ENCODE data around the gene FCHSD1. TPM values are rescaled to one million over a fixed set of nuclear protein-coding genes. Genes with fewer than 3 reads are reported as not detected.

Gene FCHSD1
- polyA plus RNA-seq, 1 donor: 21.4 TPM

DNA sequence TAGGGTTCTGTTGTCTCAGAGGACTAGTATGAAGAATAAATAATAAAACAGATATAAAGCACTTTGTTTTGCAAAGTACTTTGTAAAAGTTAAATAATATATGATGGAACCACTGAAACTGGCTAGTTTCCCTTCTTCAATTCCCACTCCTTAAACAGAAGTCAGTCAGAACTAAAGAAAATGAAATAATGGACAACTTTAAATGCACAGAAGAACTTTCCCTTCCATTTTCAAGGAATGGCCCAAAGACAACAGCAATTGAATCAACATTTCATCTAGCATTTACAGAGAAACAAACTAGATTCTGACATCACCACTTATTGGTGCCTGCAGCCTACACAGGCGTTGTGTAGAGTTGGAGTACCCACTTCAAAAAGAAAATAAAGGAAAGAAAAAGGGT, 48.6 kb downstream of the FCHSD1 start:
- peaks cover 9% of the 10 kb centered on the region for H3K4me1 ChIP-seq (ENCODE audit: control insufficient read depth, insufficient read depth, low read length)
- no peaks in the 10 kb centered on the region for H3K36me3 ChIP-seq (ENCODE audit: control insufficient read depth, insufficient read depth, low read length)
- DNase-seq: no peak
- H3K4me3 ChIP-seq (ENCODE audit: low read length): no peak overlapping the region
- no peak overlapping the region for H3K27ac ChIP-seq (ENCODE audit: low read length)
- H3K9me3 ChIP-seq (ENCODE audit: control insufficient read depth, low read depth, low read length): no peaks in the 10 kb centered on the region
- whole genome bisulfite sequencing (ENCODE audit: insufficient coverage, low lambda C conversion rate): 71% methylated on average over 1 of the region's 1 CpG
- no peaks in the 10 kb centered on the region for H3K27me3 ChIP-seq (ENCODE audit: control insufficient read depth, insufficient read depth, low read length)

DNA sequence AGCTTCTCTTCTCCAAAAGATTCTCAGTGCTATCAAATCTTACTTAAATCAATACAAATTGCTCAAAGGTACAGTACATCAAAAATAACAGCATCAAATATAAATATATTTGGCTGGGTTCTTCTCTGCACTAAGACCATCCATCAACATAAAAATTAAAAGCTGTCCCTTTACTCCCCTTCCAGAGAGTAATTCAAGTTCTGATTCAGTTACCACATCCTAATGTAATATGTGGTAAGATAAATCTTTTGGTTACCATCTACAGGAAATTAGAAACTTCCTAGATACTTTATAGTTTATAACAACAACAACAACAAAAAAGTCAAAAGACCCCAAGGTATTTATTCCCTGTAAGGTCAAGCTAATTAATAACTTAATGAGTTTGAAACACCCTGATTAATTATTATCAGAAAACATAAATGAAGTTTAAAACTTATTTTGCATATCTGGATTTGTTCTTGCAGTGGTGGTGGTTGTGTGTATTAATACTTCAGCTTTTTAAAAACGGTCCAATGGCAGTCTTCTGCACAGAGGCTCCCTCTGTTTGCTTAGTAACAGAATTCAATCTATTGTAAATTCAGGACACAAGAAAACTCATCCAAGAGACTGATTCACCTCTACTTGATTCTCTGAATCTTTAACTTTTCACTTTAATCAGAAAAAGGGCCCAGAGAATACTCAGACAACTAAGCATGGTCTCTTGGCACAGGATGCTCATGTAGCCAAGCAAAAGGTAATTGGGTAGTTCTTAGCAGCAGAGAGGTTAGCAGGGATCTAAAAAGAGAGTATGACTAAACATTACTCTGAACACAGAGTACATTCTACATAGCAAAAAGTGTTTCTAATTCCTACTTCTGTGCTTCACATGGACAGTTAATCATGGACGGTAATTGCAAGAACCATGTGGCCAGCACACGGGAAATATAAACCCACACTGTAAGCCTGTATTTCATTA, 52.5 kb downstream of the FCHSD1 start:
- no CpG with 5 or more reads among the region's 3 CpGs for WGBS (ENCODE audit: insufficient coverage, low lambda C conversion rate)
- no peak for DNase-seq
- Histone ChIP-seq H3K4me1 (ENCODE audit: control insufficient read depth, insufficient read depth, low read length) (peaks cover under 1% of the 10 kb centered on the region), H3K9me3 (ENCODE audit: control insufficient read depth, low read depth, low read length) (no peaks in the 10 kb centered on the region), H3K27me3 (ENCODE audit: control insufficient read depth, insufficient read depth, low read length) (no peaks in the 10 kb centered on the region), H3K27ac (ENCODE audit: low read length) (no peak overlapping the region), H3K4me3 (ENCODE audit: low read length) (no peak overlapping the region), H3K36me3 (ENCODE audit: control insufficient read depth, insufficient read depth, low read length) (peaks cover 4% of the 10 kb centered on the region)

DNA sequence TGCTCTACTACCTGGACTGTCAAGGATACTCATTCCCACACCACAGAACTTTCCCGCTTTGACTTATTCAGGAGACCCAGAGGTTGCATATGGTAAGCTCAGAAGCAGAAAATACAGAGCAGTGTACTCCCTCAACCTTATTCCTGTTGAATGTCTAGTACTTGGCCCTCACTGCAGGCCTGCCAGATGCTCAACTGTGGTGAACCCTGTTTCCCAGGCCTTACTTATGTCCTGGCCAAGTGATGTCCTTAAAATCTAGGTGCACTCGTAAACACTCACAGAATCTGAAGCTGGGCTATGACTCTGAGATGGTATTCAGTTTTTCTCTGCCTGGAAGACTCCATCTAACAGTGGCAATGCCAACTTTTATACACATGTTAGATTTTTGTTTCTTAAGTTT, 53.4 kb downstream of the FCHSD1 start:
- no peak for DNase-seq
- H3K4me3 ChIP-seq (ENCODE audit: low read length): no peak overlapping the region
- H3K27ac ChIP-seq (ENCODE audit: low read length): no peak overlapping the region
- no CpG with 5 or more reads among the region's 2 CpGs for WGBS (ENCODE audit: insufficient coverage, low lambda C conversion rate)
- H3K9me3 ChIP-seq (ENCODE audit: control insufficient read depth, low read depth, low read length): no peaks in the 10 kb centered on the region
- peaks cover 10% of the 10 kb centered on the region for H3K36me3 ChIP-seq (ENCODE audit: control insufficient read depth, insufficient read depth, low read length)
- H3K27me3 ChIP-seq (ENCODE audit: control insufficient read depth, insufficient read depth, low read length): no peaks in the 10 kb centered on the region
- H3K4me1 ChIP-seq (ENCODE audit: control insufficient read depth, insufficient read depth, low read length): no peaks in the 10 kb centered on the region

DNA sequence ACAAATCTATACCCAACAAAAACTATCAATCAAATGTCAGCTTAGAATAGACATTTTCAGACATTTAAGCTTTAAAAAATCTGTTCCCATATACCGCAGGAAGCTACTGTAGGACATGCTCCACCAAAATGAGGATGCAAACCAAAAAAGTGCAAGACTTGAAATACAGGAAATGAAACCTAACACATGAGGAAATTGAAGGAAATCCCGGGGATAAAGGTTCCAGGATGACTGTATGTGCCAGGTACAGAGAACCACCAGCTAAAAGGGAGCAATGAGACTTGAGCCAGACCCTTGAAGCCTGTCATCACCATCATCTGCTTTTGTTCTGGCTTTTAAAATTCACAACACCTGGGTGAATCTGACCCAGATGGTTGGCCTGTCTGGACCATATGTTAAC, 53.8 kb downstream of the FCHSD1 start:
- DNase-seq: no peak
- Histone ChIP-seq H3K4me1 (ENCODE audit: control insufficient read depth, insufficient read depth, low read length) (no peaks in the 10 kb centered on the region), H3K27me3 (ENCODE audit: control insufficient read depth, insufficient read depth, low read length) (no peaks in the 10 kb centered on the region), H3K27ac (ENCODE audit: low read length) (no peak overlapping the region), H3K9me3 (ENCODE audit: control insufficient read depth, low read depth, low read length) (no peaks in the 10 kb centered on the region), H3K4me3 (ENCODE audit: low read length) (no peak overlapping the region), H3K36me3 (ENCODE audit: control insufficient read depth, insufficient read depth, low read length) (peaks cover 10% of the 10 kb centered on the region)
- 83% methylated on average over 2 of the region's 2 CpGs for WGBS (ENCODE audit: insufficient coverage, low lambda C conversion rate)

DNA sequence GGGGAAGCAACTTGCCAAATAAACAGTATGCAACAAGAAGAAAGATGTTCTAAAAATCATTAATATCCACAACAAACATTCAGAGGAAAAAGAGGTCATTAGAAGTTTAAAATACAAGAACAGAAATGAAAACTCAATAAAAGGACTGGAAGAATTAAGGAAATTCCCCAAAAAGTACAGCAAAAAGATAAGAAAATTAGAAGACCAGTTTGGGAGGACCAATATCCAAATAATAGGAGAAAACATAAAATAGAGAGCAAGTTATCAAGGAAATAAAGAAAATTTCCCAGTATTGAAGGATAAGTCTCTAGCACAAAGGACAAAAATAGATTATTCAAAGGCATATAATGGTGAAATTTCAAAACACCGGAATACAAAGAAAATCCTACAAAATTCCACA, 54.4 kb downstream of the FCHSD1 start:
- no peaks in the 10 kb centered on the region for H3K27me3 ChIP-seq (ENCODE audit: control insufficient read depth, insufficient read depth, low read length)

DNA sequence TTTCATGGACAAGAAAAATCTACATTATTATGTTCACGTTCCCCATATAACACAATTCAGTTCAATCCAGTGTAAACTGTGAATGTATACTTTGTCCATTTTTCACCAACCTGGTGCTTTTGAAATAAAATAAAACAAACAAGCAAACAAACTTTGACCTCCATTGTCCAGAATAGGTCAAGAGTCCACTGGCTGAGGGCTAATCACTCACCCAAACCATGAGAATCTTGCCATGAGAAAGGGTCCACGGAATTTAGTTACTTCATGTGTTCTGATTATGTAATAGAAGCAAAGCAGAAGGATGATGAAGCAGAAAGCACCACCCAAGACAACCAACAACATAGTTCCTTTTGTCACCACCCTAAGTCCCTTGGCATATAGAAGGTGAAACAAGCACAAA, 61.1 kb downstream of the FCHSD1 start:
- DNase-seq: no peak
- Histone ChIP-seq H3K4me3 (ENCODE audit: low read length) (no peak overlapping the region), H3K27ac (ENCODE audit: low read length) (no peak overlapping the region), H3K36me3 (ENCODE audit: control insufficient read depth, insufficient read depth, low read length) (peaks cover 26% of the 10 kb centered on the region), H3K4me1 (ENCODE audit: control insufficient read depth, insufficient read depth, low read length) (no peaks in the 10 kb centered on the region), H3K27me3 (ENCODE audit: control insufficient read depth, insufficient read depth, low read length) (no peaks in the 10 kb centered on the region), H3K9me3 (ENCODE audit: control insufficient read depth, low read depth, low read length) (no peaks in the 10 kb centered on the region)
- 75% methylated on average over 1 of the region's 2 CpGs for WGBS (ENCODE audit: insufficient coverage, low lambda C conversion rate)

More for the DNA sequence above, 54.4 kb downstream of the FCHSD1 start:
- Histone ChIP-seq H3K4me1 (ENCODE audit: control insufficient read depth, insufficient read depth, low read length) (no peaks in the 10 kb centered on the region), H3K27ac (ENCODE audit: low read length) (no peak overlapping the region), H3K36me3 (ENCODE audit: control insufficient read depth, insufficient read depth, low read length) (peaks cover 10% of the 10 kb centered on the region), H3K9me3 (ENCODE audit: control insufficient read depth, low read depth, low read length) (no peaks in the 10 kb centered on the region), H3K4me3 (ENCODE audit: low read length) (no peak overlapping the region)
- no peak for DNase-seq
- 100% methylated on average over 1 of the region's 1 CpG for WGBS (ENCODE audit: insufficient coverage, low lambda C conversion rate)

Other genes with a start within 250 kb of the FCHSD1 start
- 1.9 TPM for gene PCDHGA9, start 248.6 kb downstream of the FCHSD1 start, polyA plus RNA-seq
- gene PCDHGB6, start 243.4 kb downstream of the FCHSD1 start, polyA plus RNA-seq: 2.9 TPM
- 2.1 TPM for gene PCDHGA10, start 238.4 kb downstream of the FCHSD1 start, polyA plus RNA-seq
- 3.6 TPM for gene PCDHGB7, start 233.7 kb downstream of the FCHSD1 start, polyA plus RNA-seq
- 1.4 TPM for gene PCDHGA11, start 230.4 kb downstream of the FCHSD1 start, polyA plus RNA-seq
- gene PCDHGA12, start 220.9 kb downstream of the FCHSD1 start, polyA plus RNA-seq: 0.81 TPM
- 30.4 TPM for gene PCDHGC3, start 175.5 kb downstream of the FCHSD1 start, polyA plus RNA-seq
- 1.7 TPM for gene PCDHGC4, start 166.4 kb downstream of the FCHSD1 start, polyA plus RNA-seq
- gene PCDHGC5, start 162.3 kb downstream of the FCHSD1 start, polyA plus RNA-seq: 0.39 TPM
- gene DIAPH1, start 32.4 kb downstream of the FCHSD1 start, polyA plus RNA-seq: 89.4 TPM
- gene HDAC3, start 14.6 kb downstream of the FCHSD1 start, polyA plus RNA-seq: 71.5 TPM
- gene RELL2, start 14.4 kb downstream of the FCHSD1 start, polyA plus RNA-seq: 2.0 TPM
- 17.5 TPM for gene ARAP3, start 30.8 kb upstream of the FCHSD1 start, polyA plus RNA-seq
- gene PCDH1, start 227.0 kb upstream of the FCHSD1 start, polyA plus RNA-seq: 29.4 TPM

Data from large intestine (tissue), 3 donors.